HCT116 (cell line): Measurements from ENCODE around the gene KRT77. TPM values are rescaled to one million over a fixed set of nuclear protein-coding genes. Genes with fewer than 3 reads are reported as not detected.
"Not testable (repeated sequence)": the region's sequence is repeated elsewhere in the genome, so short reads cannot be mapped to it uniquely, and the experiment has no call there.

Source experiments
- ATAC-seq: fragments of 200-7000 bp; cut with Tn5 transposase; 2 replicates; pipeline ENCODE4 v1.9.1; 2020; ENCODE audit warnings: mild to moderate bottlenecking, moderate library complexity
- BruUV-seq: library from RNA; stranded (reverse); fragments of 400-500 nt; replicated peaks from 2 replicates; lab custom pipeline; 2021; lab: Mats Ljungman, UMichigan
- CTCF ChIA-PET: fragments of 300-600 bp; sonication (Branson Sonifier 250); formaldehyde crosslinking; loops from one replicate; lab custom pipeline; 2021; ENCODE audit warnings: antibody characterized with exemption; lab: Charles Lee
- POLR2A ChIA-PET: fragments of 300-600, 350-600 bp; sonication (Branson Sonifier 250); formaldehyde crosslinking; loops from one replicate; lab custom pipeline; 2021; ENCODE audit warnings: antibody characterized with exemption; lab: Charles Lee
- RAD21 ChIA-PET, 2 experiments: fragments of 300-600 bp; sonication (Branson Sonifier 250); formaldehyde crosslinking; loops; one replicate each; lab custom pipeline; 2023; ENCODE audit warnings: low total read pairs in 2 of 2; ENCODE audit not compliant: uncharacterized antibody in 2 of 2, unreplicated experiment in 2 of 2, low non-redundant PET in 1 of 2; lab: Charles Lee
- DNase-seq: peaks from one replicate; pipeline ENCODE4 v3.0.0-alpha.2; 2010; ENCODE audit warnings: low read depth, low spot score
- H2AFZ ChIP-seq: fragments of 200-600 bp; shearing (Covaris generic), sonication (generic); 2 replicates; pipeline ENCODE4 v1.6.1; 2017; ENCODE audit warnings: low read depth, mixed run types, mixed read lengths, antibody characterized with exemption, low read length; ENCODE audit not compliant: poor library complexity, severe bottlenecking
- H3K27ac ChIP-seq: 2 replicates; pipeline ENCODE4 v1.5.1; 2012; ENCODE audit warnings: low read depth, low read length
- H3K27me3 ChIP-seq: fragments of 200-600 bp; sonication (generic); 2 replicates; pipeline ENCODE4 v1.6.1; 2016; ENCODE audit warnings: mixed run types, low read length, mixed read lengths; ENCODE audit not compliant: insufficient read depth
- H3K36me3 ChIP-seq, 2 experiments: fragments of 200-500 bp in 1 of 2; fragments of 200-600 bp in 1 of 2; sonication (Bioruptor generic) in 1 of 2; sonication (generic) in 1 of 2; 2 replicates each; pipeline versions ENCODE4 v1.5.1 to v1.6.1; 2014 to 2016; ENCODE audit warnings: low read length in 2 of 2, inconsistent platforms in 1 of 2, mixed read lengths in 1 of 2, mixed run types in 1 of 2; ENCODE audit not compliant: insufficient read depth in 2 of 2, control insufficient read depth in 1 of 2
- H3K4me1 ChIP-seq, 2 experiments: fragments of 200-600 bp in 1 of 2; sonication (generic) in 1 of 2; 2 replicates each; pipeline versions ENCODE4 v1.5.1 to v1.6.1; 2012 to 2017; ENCODE audit warnings: low read length in 2 of 2, inconsistent platforms in 1 of 2, mild to moderate bottlenecking in 1 of 2, mixed read lengths in 1 of 2, mixed run types in 1 of 2, moderate library complexity in 1 of 2; ENCODE audit not compliant: insufficient read depth in 2 of 2, control insufficient read depth in 1 of 2
- H3K4me2 ChIP-seq: fragments of 200-600 bp; sonication (generic); 2 replicates; pipeline ENCODE4 v1.6.1; 2017; ENCODE audit warnings: mixed run types, low read length, mixed read lengths
- H3K4me3 ChIP-seq, 2 experiments: fragments of 200-600 bp in 1 of 2; sonication (generic) in 1 of 2; replicated peaks in 1 of 2; 2 replicates each; pipeline ENCODE4 v1.5.1; 2011 to 2016; ENCODE audit warnings: low read length in 2 of 2, control low read depth in 1 of 2, low read depth in 1 of 2, mild to moderate bottlenecking in 1 of 2, mixed read lengths in 1 of 2, mixed run types in 1 of 2
- H3K79me2 ChIP-seq: fragments of 200-600 bp; sonication (generic); 2 replicates; pipeline ENCODE4 v1.6.1; 2017; ENCODE audit warnings: mild to moderate bottlenecking, mixed run types, low read length, moderate library complexity, mixed read lengths; ENCODE audit not compliant: insufficient read depth
- H3K9ac ChIP-seq: fragments of 200-600 bp; sonication (generic); 2 replicates; pipeline ENCODE4 v1.6.1; 2016; ENCODE audit warnings: low read length, mixed read lengths
- H3K9me2 ChIP-seq: fragments of 200-600 bp; sonication (generic), shearing (Covaris generic); 2 replicates; pipeline ENCODE4 v1.6.1; 2017; ENCODE audit warnings: mixed run types, mild to moderate bottlenecking, moderate library complexity; ENCODE audit not compliant: insufficient read depth
- H3K9me3 ChIP-seq, 2 experiments: fragments of 200-500 bp in 1 of 2; fragments of 200-600 bp in 1 of 2; sonication (Bioruptor generic) in 1 of 2; sonication (generic) in 1 of 2; 2 replicates each; pipeline ENCODE4 v1.6.1; 2014 to 2017; ENCODE audit warnings: low read length in 2 of 2, mixed read lengths in 2 of 2, inconsistent platforms in 1 of 2, low read depth in 1 of 2, mild to moderate bottlenecking in 1 of 2, mixed run types in 1 of 2, moderate library complexity in 1 of 2; ENCODE audit not compliant: control insufficient read depth in 1 of 2, insufficient read depth in 1 of 2
- H4K20me1 ChIP-seq: fragments of 200-600 bp; sonication (generic), shearing (Covaris generic); 2 replicates; pipeline ENCODE4 v1.6.1; 2017; ENCODE audit warnings: mixed run types, mild to moderate bottlenecking, moderate library complexity; ENCODE audit not compliant: insufficient read depth
- CBX3 ChIP-seq: IDR thresholded peaks from 2 replicates; pipeline ENCODE4 v1.6.1; 2012; ENCODE audit warnings: low read depth
- CEBPB ChIP-seq: IDR thresholded peaks from 2 replicates; pipeline ENCODE4 v1.6.1; 2012; ENCODE audit warnings: low read depth
- EZH2phosphoT487 ChIP-seq: fragments of 200-600 bp; IDR thresholded peaks from 2 replicates; pipeline ENCODE4 v1.6.1; 2018; ENCODE audit warnings: antibody characterized with exemption, borderline replicate concordance
- MAX ChIP-seq: IDR thresholded peaks from 2 replicates; pipeline ENCODE4 v1.6.1; 2012
- RAD21 ChIP-seq: IDR thresholded peaks from 2 replicates; pipeline ENCODE4 v1.6.1; 2012; ENCODE audit warnings: low read depth, mild to moderate bottlenecking
- REST ChIP-seq: IDR thresholded peaks from 2 replicates; pipeline ENCODE4 v1.6.1; 2012; ENCODE audit warnings: low read depth
- TCF7L2 ChIP-seq: IDR thresholded peaks from 2 replicates; pipeline ENCODE4 v1.7.0; 2011; ENCODE audit warnings: borderline replicate concordance, inconsistent platforms; ENCODE audit not compliant: insufficient read depth, insufficient read length; ENCODE audit errors: extremely low read depth
- intact Hi-C: fragments of 100-400 bp; cut with micrococcal nuclease; formaldehyde crosslinking; loops from 2 replicates; pipeline ENCODE4 v1.10.0; 2022
- total RNA-seq: library from RNA; stranded (reverse); gene quantifications from one replicate; pipeline ENCODE4 v1.2.1, GENCODE V29; 2021; ENCODE audit not compliant: unreplicated experiment

KRT77 gene
- total RNA-seq, 1 experiment from 2014 or later, result not detected

- ATAC-seq, result no peak
- no peaks in the 10 kb centered on the region for H3K9me3 ChIP-seq
- H3K4me2 ChIP-seq, result no peak overlapping the region
- RAD21 ChIA-PET, result no interaction called here
- BruUV-seq, result no TSS peak
- no peak for TF ChIP-seq MAX
- TF ChIP-seq EZH2phosphoT487, result no peak
- no peak for TF ChIP-seq REST
- TF ChIP-seq TCF7L2, result no peak
- no peak for TF ChIP-seq CBX3
- TF ChIP-seq RAD21, result no peak
- no peak for TF ChIP-seq CEBPB
- H3K4me1 ChIP-seq, result no peaks in the 10 kb centered on the region
- H3K36me3 ChIP-seq, result no peaks in the 10 kb centered on the region
- no peak overlapping the region for H2AFZ ChIP-seq
- H3K9ac ChIP-seq, result no peak overlapping the region
- CTCF ChIA-PET, result interaction anchor here (1.0 to 1.6 kb wide), 3 partner anchors 151 to 165 kb away, joined by 3 to 7 read pairs (median 7); no protein-coding TSS in a partner anchor
- intact Hi-C loops, result loop anchor here (10.0 kb wide), 1 partner anchor 151 kb away; no protein-coding TSS in a partner anchor
- no peaks in the 10 kb centered on the region for H3K27me3 ChIP-seq
- H3K4me3 ChIP-seq, result no peak overlapping the region
- no peaks in the 10 kb centered on the region for H3K79me2 ChIP-seq
- POLR2A ChIA-PET, result no interaction called here
- DNase-seq, result no peak
- no peak overlapping the region for H3K27ac ChIP-seq
- H4K20me1 ChIP-seq, result no peaks in the 10 kb centered on the region
- no peaks in the 10 kb centered on the region for H3K9me2 ChIP-seq
Measured at GRCh38 chr12:52713960-52714886, 10.9 kb upstream of the KRT77 start.

DNA sequence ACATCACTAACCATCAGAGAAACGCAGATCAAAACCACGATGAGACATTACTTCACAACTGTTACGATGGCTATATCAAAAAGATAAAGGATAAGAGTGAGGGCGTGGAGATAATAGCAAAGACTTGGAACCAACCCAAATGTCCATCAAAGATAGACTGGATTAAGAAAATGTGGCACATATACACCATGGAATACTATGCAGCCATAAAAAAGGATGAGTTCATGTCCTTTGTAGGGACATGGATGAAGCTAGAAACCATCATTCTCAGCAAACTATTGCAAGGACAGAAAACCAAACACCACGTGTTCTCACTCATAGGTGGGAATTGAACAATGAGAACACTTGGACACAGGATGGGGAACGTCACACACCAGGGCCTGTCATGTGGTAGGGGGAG, 8.8 kb upstream of the KRT77 start:
- H3K9me3 ChIP-seq, H2AFZ ChIP-seq, H3K27me3 ChIP-seq, H3K4me2 ChIP-seq, H4K20me1 ChIP-seq, ATAC-seq, POLR2A ChIA-PET, H3K36me3 ChIP-seq, H3K79me2 ChIP-seq, H3K4me1 ChIP-seq, H3K27ac ChIP-seq, BruUV-seq, RAD21 ChIA-PET, H3K9ac ChIP-seq, CTCF ChIA-PET, H3K9me2 ChIP-seq, H3K4me3 ChIP-seq, DNase-seq: not testable (repeated sequence)
- intact Hi-C loops, result loop anchor here (10.0 kb wide), 1 partner anchor 153 kb away; no protein-coding TSS in a partner anchor
